Measurements from ENCODE around the gene BCL2L13. TPM values are rescaled to one million over a fixed set of nuclear protein-coding genes. Genes with fewer than 3 reads are reported as not detected.
A peak's percentile ranks its signal among the peaks of the same experiment; 100 is the strongest.

The BCL2L13 gene
- total RNA-seq, 1 experiment from 2014 or later = 26.0 TPM

DNA sequence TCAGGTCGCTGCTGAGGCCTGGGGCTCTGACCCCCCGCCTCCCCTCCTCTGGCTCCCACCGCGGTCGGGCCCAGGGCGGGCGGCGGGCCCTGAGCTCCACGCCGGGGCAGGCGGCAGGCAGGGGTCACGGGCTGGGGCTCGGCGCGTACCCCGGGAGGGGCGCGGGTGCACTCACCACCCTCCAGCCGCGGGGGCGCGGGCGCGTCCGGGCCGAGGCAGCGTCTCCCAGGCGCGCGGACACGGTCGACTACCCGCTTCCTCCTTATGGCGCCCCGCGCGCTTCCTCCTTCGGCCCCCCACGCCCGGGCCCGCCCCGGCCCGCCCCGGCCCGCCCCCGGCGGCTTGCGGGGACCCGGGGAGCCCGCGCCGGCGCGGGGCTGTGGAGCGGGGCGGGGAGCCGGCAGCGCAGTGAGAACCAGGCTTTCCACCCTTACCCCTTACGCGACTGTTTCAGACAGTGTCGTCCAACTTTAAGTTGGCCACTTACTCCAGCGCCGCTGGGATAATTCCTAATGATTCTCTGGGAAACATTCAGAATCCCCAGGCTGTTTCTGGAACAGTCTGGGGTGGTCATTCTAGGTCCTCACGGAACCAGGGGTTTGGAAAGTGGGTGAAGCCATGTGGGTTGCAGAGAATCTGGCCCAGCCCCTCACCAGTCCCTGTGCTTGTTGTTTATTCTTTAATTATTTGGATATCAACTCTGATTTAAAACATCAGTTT, 135.8 kb downstream of the BCL2L13 start, which contains the start of gene BID:
Gene BID, minus strand, starts transcription at position 264 of the 720 bp plus-strand sequence. CDS start 24,353 bp downstream, outside the sequence.
- Histone ChIP-seq H3K56ac (ENCODE audit: insufficient read length, low read depth, low read length) (no peak within 1 kb of the TSS), H3K79me1 (ENCODE audit: insufficient read depth, low read depth, low read length, poor library complexity, severe bottlenecking) (no peaks in the 10 kb centered on the region), H3T11ph (ENCODE audit: low read length) (no peak within 1 kb of the TSS), H3K23me2 (ENCODE audit: insufficient read length, low read depth, low read length, poor library complexity, severe bottlenecking) (peaks cover 11% of the 10 kb centered on the region), H3K4ac (ENCODE audit: low read depth, low read length) (no peak within 1 kb of the TSS), H4K91ac (ENCODE audit: insufficient read length, low read depth, low read length) (no peak within 1 kb of the TSS), H4K5ac (ENCODE audit: insufficient read length, low read depth, low read length) (no peak within 1 kb of the TSS), H3K18ac (ENCODE audit: insufficient read length, low read depth, low read length) (no peak within 1 kb of the TSS), H2BK120ac (ENCODE audit: low read depth, low read length, poor library complexity, severe bottlenecking) (peak within 1 kb of the TSS; percentile 29), H3K9me3 (ENCODE audit: control insufficient read depth, low read depth, low read length) (no peaks in the 10 kb centered on the region), H4K8ac (replicated peaks; ENCODE audit: insufficient read length, low read depth, low read length) (no peak within 1 kb of the TSS), H3K27me3 (ENCODE audit: insufficient read depth, low read length) (no peaks in the 10 kb centered on the region), H2BK15ac (ENCODE audit: low read depth, low read length) (no peak within 1 kb of the TSS), H3K79me2 (ENCODE audit: insufficient read depth, low read length) (peaks cover 2% of the 10 kb centered on the region; the same call in 1 of the 2 replicates), H2AFZ (ENCODE audit: low read length) (no peak within 1 kb of the TSS), H3K9ac (ENCODE audit: extremely low read depth, insufficient read length, low read length) (peak within 1 kb of the TSS; percentile 16), H2BK12ac (ENCODE audit: insufficient read length, low read depth, low read length) (no peak within 1 kb of the TSS), H3K4me2 (ENCODE audit: insufficient read depth, insufficient read length, low read length) (peak within 1 kb of the TSS; percentile 65), H4K20me1 (ENCODE audit: control insufficient read depth, insufficient read depth, insufficient read length) (no peaks in the 10 kb centered on the region), H3K4me1 (ENCODE audit: insufficient read depth, low read length) (peaks cover 5% of the 10 kb centered on the region; the same call in 1 of the 2 replicates), H2AK5ac (ENCODE audit: insufficient read length, low read length) (no peak within 1 kb of the TSS), H3K23ac (ENCODE audit: insufficient read length, low read depth, low read length) (no peak within 1 kb of the TSS), H3K14ac (ENCODE audit: insufficient read depth, low read length) (peak within 1 kb of the TSS; percentile 96), H3K27ac (ENCODE audit: insufficient read length, low read depth, low read length) (no peak within 1 kb of the TSS), H2BK5ac (ENCODE audit: insufficient read length, low read length) (no peak within 1 kb of the TSS), H2BK20ac (ENCODE audit: low read depth, low read length, poor library complexity, severe bottlenecking) (no peak within 1 kb of the TSS)
- peaks cover 20 to 26% of the 10 kb centered on the region in 2 experiments for H3K4me1 Mint-ChIP-seq
- peaks cover 33% of the 10 kb centered on the region for H3K27me3 Mint-ChIP-seq (ENCODE audit: low read depth)
- H3K4me3 Mint-ChIP-seq = peak within 1 kb of the TSS; percentile 72 to 84
- H3K36me3 Mint-ChIP-seq (ENCODE audit: insufficient read depth in 1 of 3, low read depth in 3 of 3) = peaks cover 0 to 4% (median 1%) of the 10 kb centered on the region in 3 experiments; a peak in 2 of 7 replicates
- TF ChIP-seq, protein P1, sequence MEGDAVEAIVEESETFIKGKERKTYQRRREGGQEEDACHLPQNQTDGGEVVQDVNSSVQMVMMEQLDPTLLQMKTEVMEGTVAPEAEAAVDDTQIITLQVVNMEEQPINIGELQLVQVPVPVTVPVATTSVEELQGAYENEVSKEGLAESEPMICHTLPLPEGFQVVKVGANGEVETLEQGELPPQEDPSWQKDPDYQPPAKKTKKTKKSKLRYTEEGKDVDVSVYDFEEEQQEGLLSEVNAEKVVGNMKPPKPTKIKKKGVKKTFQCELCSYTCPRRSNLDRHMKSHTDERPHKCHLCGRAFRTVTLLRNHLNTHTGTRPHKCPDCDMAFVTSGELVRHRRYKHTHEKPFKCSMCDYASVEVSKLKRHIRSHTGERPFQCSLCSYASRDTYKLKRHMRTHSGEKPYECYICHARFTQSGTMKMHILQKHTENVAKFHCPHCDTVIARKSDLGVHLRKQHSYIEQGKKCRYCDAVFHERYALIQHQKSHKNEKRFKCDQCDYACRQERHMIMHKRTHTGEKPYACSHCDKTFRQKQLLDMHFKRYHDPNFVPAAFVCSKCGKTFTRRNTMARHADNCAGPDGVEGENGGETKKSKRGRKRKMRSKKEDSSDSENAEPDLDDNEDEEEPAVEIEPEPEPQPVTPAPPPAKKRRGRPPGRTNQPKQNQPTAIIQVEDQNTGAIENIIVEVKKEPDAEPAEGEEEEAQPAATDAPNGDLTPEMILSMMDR (conservative IDR thresholded peaks at IDR 0.05) = no peak
- no CpG with 5 or more reads among the region's 64 CpGs for WGBS (ENCODE audit: extremely low coverage, insufficient read length, low lambda C conversion rate)
- H3K27ac Mint-ChIP-seq = peak within 1 kb of the TSS in 2 of 3 experiments; percentile 55 to 70; a peak in 1 of 7 replicates
- no peaks in the 10 kb centered on the region; a peak in 2 of 5 replicates for H3K9me3 Mint-ChIP-seq
- no peak for DNase-seq
